HG03159 (cell line): ENCODE results near the gene FUT4.
"Not testable (repeated sequence)": the region's sequence is repeated elsewhere in the genome, so short reads cannot be mapped to it uniquely, and the experiment has no call there.

Source experiments
- ATAC-seq: cut with Tn5 transposase; IDR thresholded peaks from one replicate; pipeline ENCODE4 v1.9.1; 2021; ENCODE audit warnings: mild to moderate bottlenecking, moderate library complexity; ENCODE audit not compliant: unreplicated experiment

FUT4 gene

GRCh38 chr11:94543695-94544645, at the start of gene FUT4:
Gene FUT4, plus strand, starts transcription at chr11:94543921. Its CDS starts 213 bp downstream, at chr11:94544134.
- ATAC-seq: peak; percentile 77

GRCh38 chr11:94494126-94494680, 49.5 kb upstream of the FUT4 start:
- ATAC-seq: peak; percentile 69

GRCh38 chr11:94500181-94500580, 43.5 kb upstream of the FUT4 start:
- ATAC-seq: no peak

- ATAC-seq: no peak
Measured at GRCh38 chr11:94501522-94501921, 42.2 kb upstream of the FUT4 start.

GRCh38 chr11:94504689-94505293, 38.9 kb upstream of the FUT4 start:
- ATAC-seq: no peak

GRCh38 chr11:94506513-94506912, 37.2 kb upstream of the FUT4 start:
- ATAC-seq: not testable (repeated sequence)

GRCh38 chr11:94507485-94507884, 36.2 kb upstream of the FUT4 start:
- ATAC-seq: no peak

GRCh38 chr11:94511932-94512781, 31.6 kb upstream of the FUT4 start, which contains the start of gene C11orf97:
Gene C11orf97, plus strand, starts transcription at chr11:94512461. Its CDS starts 68 bp downstream, at chr11:94512529.
- peak; percentile 84 for ATAC-seq

GRCh38 chr11:94513091-94513490, 30.6 kb upstream of the FUT4 start:
- no peak for ATAC-seq

GRCh38 chr11:94515398-94515797, 28.3 kb upstream of the FUT4 start:
- ATAC-seq: no peak

GRCh38 chr11:94516725-94517124, 27.0 kb upstream of the FUT4 start:
- ATAC-seq: no peak

GRCh38 chr11:94518300-94518699, 25.4 kb upstream of the FUT4 start:
- no peak for ATAC-seq

- ATAC-seq: peak; percentile 49
Measured at GRCh38 chr11:94519478-94520084, 24.1 kb upstream of the FUT4 start.

GRCh38 chr11:94521684-94522083, 22.0 kb upstream of the FUT4 start:
- ATAC-seq: no peak

GRCh38 chr11:94524341-94524740, 19.4 kb upstream of the FUT4 start:
- ATAC-seq: no peak

GRCh38 chr11:94525546-94526324, 18.0 kb upstream of the FUT4 start:
- ATAC-seq: no peak

- no peak for ATAC-seq
Measured at GRCh38 chr11:94526645-94527438, 16.9 kb upstream of the FUT4 start.

GRCh38 chr11:94528551-94528950, 15.2 kb upstream of the FUT4 start:
- ATAC-seq: no peak

GRCh38 chr11:94532211-94532610, 11.5 kb upstream of the FUT4 start:
- ATAC-seq: no peak
